NCI-H2081 (cell line): ENCODE results near the gene RNF135.
"Not testable (repeated sequence)": the region's sequence is repeated elsewhere in the genome, so short reads cannot be mapped to it uniquely, and the experiment has no call there.

Experiments used
- DNase-seq, 2 experiments: peaks; one replicate each; lab custom pipeline; 2025; lab: John Stamatoyannopoulos, UW

Gene RNF135

GRCh38 chr17:30970831-30971567 lies at the start of gene RNF135:
RNF135 (plus strand) TSS chr17:30971039; CDS start chr17:30971074, 35 bp downstream.
- DNase-seq = no peak

GRCh38 chr17:30921544-30922196 lies 49.2 kb upstream of the RNF135 start, which contains the start of gene ADAP2:
ADAP2 (plus strand) TSS chr17:30921945; CDS start chr17:30922015, 70 bp downstream.
- peak; percentile 2 to 14 for DNase-seq

- no peak for DNase-seq
These were observed 48.4 kb upstream of the RNF135 start for GRCh38 chr17:30922235-30923030.

- no peak for DNase-seq
These were observed 46.5 kb upstream of the RNF135 start for GRCh38 chr17:30924341-30924740.

- DNase-seq = no peak
These were observed 44.3 kb upstream of the RNF135 start for GRCh38 chr17:30926516-30926915.

- DNase-seq = no peak
These were observed 43.1 kb upstream of the RNF135 start for GRCh38 chr17:30927756-30928155.

- no peak for DNase-seq
These were observed 42.3 kb upstream of the RNF135 start for GRCh38 chr17:30928584-30928983.

GRCh38 chr17:30929081-30929633 lies 41.7 kb upstream of the RNF135 start:
- no peak for DNase-seq

GRCh38 chr17:30929861-30930260 lies 41.0 kb upstream of the RNF135 start:
- DNase-seq = not testable (repeated sequence)

- no peak for DNase-seq
These were observed 40.3 kb upstream of the RNF135 start for GRCh38 chr17:30930495-30930894.

GRCh38 chr17:30931582-30931981 lies 39.3 kb upstream of the RNF135 start:
- not testable (repeated sequence) for DNase-seq

- DNase-seq = no peak
These were observed 36.9 kb upstream of the RNF135 start for GRCh38 chr17:30933966-30934365.

- no peak for DNase-seq
These were observed 31.7 kb upstream of the RNF135 start for GRCh38 chr17:30939051-30939689.

- DNase-seq = no peak
These were observed 28.3 kb upstream of the RNF135 start for GRCh38 chr17:30942308-30943079.

GRCh38 chr17:30947796-30948195 lies 23.0 kb upstream of the RNF135 start:
- no peak for DNase-seq

- DNase-seq = no peak
These were observed 20.6 kb upstream of the RNF135 start for GRCh38 chr17:30950189-30950588.

- peak; percentile 74 to 88 for DNase-seq
These were observed 20.0 kb upstream of the RNF135 start for GRCh38 chr17:30950669-30951399.

- no peak for DNase-seq
These were observed 18.0 kb upstream of the RNF135 start for GRCh38 chr17:30952638-30953393.

- no peak for DNase-seq
These were observed 16.6 kb upstream of the RNF135 start for GRCh38 chr17:30954046-30954830.
